Stimulated activated CD8-positive, alpha-beta memory T cell treated with anti-CD3 and anti-CD28 coated beads, Interleukin-12 subunit alpha, Interleukin-12 subunit beta, amount 100 ng/mL, for 4 hours (primary cell): ENCODE measurements around the gene TSKU.
A peak's percentile ranks its signal among the peaks of the same experiment; 100 is the strongest.
"Not testable (repeated sequence)": the region's sequence is repeated elsewhere in the genome, so short reads cannot be mapped to it uniquely, and the experiment has no call there.

Source experiments
- DNase-seq: peaks from one replicate; pipeline ENCODE4 v3.0.0-alpha.2; 2020; ENCODE audit warnings: low read depth

TSKU gene

DNA sequence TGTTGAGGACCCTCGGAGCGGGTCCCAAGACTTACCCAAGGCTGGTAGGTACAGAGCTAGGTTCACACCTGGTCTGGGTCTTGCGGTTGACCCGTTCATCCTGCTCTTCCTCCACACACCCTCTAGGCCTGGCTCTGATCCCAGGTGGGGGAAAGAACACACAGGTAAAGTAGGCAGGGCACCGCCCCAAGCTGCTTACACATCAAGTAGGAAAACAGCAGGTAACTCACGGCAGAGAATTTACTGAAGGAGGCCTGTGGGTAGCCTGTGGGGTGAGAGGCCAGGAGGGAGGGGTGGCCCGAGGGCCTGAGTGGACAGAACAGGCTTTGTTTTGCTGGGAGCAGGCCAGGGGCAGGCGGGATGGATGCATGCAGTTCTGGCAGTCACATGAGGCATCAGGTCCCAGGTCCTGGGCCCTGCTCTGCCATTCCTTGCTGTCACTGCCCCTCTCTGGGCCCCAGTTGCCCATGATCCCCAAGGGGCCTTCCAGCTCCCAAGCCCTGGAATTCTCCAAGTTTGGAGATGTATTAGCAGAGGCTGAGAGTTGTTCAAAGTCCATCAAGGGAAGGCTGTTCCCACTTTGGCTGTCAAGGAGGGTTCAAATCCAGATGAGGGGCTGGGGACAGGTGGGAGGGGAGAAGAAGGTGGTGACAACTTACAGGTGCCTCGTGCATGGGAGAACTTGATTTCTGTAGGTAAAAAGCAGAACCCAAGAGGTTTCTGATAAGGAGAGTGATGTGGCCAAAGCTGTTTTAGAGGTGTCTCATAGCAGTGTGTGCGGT is 5.7 kb downstream of the TSKU start:
- DNase-seq, result no peak

DNA sequence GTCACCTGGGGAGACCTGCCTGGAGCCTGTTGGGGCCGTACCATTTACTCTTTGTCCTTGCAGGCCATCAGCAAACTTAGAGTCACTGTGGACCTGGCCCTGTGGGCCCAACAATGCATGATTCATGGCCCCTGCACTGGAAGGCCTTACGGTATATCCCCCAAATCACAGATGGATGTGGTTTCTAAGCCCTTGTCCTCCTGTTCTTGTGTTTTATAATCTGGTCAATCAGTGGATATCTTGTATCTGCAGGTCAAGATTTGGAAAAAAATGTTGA is 6.2 kb downstream of the TSKU start:
- DNase-seq, result no peak

DNA sequence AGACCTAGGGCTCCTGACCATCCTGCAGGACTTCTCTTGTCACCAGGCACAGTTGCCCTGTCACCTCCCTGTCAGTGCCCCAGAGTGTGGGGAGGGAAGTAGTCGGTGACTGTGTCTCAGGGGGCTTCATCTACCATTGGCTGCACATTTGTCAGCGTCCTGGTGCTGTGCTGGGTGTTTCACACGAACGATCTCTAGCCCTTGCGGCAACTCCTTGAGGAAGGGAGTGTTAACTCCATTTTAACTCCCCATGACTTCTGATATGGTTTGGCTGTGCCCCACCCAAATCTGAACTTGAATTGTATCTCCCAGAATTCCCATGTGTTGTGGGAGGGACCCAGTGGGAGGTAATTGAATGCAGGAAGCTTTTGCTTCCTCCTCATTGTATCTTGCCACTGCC is 7.1 kb downstream of the TSKU start:
- DNase-seq, result no peak

DNA sequence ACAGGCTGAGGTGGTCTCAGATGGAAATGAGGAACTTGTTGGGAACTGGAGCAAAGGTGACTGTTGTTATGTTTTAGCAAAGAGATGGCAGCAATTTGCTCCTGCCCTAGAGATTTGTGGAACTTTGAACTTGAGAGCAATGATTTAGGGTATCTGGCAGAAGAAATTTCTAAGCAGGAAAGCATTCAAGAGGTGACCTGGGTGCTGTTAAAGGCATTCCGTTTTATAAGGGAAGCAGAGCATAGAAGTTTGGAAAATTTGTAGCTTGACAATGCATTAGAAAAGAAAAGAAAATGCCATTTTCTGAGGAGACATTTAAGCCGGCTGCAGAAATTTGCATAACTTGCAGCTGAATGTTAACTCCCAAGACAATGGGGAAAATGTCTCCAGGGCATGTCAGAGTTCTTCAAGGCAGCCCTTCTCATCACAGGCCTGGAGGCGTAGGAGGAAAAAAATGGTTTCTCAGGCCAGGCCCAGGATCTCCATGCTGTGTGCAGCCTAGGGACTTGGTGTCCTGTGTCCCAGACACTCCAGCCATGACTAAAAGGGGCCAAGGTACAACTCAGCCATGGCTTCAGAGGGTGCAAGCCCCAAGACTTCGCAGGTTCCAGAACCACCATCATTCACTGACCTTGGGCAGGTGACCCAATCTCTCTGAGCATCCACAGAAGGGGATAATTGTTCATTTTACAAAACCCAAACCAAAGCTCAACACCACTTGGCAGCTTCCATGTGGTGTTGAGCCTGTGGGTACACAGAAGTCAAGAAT is 8.0 kb downstream of the TSKU start:
- DNase-seq, result not testable (repeated sequence)

DNA sequence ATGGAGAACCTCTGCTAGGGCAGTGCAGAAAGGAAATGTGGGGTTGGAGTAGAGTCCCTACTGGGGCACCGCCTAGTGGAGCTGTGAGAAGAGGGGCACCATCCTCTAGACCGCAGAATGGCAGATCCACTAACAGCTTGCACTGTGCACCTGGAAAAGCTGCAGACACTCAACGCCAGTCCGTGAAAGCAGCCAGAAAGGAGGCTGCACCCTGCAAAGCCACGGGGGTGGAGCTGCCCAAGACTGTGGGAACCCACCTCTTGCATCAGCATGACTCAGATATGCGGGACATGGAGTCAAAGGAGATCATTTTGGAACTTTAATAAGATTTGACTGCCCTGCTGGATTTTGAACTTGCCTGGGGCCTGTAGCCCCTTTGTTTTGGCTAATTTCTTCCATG is 8.7 kb downstream of the TSKU start:
- DNase-seq, result no peak

DNA sequence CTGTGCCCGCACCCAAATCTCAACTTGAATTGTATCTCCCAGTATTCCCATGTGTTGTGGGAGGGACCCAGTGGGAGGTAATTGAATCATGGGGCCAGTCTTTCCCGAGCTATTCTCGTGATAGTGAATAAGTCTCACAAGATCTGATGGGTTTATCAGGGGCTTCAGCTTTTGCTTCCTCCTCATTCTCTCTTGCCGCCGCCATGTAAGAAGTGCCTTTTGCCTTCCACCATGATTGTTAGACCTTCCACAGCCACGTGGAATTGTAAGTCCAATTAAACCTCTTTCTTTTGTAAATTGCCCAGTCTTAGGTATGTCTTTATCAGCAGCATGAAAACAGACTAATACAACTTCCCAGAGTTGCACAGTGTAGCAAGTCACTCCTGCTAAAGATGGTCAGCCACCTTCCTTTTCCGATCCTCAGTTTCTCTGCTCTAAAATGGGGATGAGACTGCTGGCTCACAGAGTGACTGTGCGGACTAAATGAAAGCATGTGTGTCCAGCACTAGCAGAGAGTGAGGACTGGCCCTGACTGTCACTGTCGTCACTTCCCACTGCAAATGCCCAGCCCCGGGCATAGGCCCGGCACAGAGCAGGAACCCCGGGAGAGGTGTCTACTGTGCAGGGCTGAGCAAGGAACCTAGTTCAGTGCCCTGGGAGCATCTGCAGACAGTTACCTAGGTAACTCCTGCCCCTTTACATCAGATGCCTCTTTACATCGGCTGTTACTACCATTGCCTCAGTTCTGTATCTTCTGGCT is 9.5 kb downstream of the TSKU start:
- no peak for DNase-seq

DNA sequence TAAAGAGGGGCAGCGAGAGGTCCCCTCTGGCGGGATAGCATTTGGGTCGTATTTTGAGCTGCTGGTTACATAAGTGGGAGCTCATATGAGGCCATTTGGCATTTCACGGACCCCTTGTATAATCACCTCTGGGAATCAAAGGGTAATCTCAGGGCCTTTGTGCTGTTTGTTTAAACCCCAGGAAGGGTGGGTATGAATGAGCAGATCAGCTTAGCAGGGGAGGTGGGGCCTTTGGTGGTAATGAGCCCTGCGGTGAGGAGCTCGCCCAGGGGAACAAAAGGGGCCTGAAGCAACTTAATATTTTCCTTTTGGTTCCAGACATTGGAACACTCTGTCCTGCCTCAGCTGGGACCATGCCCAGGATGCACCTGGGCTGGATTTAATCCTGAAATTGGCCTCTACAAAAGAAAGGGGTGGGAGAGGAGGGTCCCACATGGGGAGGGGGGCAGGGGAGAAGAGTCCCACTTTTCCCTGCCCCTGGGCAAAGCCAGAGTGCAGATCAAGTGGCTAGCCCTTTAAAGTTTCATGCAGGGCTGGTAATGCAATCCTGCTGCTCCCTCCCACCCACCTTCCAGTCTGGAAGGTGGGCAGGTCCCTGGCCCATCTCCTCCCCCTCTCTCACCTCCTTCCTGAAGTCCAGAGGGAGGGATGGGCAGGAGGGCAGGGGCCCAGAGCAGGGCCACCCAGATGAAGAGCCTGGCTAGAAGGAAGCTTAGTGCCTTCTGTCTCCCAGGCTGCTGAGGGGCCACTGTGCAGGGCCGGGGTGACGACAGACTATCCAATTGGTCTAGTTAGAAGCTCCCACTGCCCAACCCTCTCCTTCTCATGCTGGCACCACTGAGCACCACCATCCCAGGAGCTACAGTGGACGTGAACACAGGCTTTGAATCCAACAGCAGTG is 10.5 kb downstream of the TSKU start:
- DNase-seq, result no peak

DNA sequence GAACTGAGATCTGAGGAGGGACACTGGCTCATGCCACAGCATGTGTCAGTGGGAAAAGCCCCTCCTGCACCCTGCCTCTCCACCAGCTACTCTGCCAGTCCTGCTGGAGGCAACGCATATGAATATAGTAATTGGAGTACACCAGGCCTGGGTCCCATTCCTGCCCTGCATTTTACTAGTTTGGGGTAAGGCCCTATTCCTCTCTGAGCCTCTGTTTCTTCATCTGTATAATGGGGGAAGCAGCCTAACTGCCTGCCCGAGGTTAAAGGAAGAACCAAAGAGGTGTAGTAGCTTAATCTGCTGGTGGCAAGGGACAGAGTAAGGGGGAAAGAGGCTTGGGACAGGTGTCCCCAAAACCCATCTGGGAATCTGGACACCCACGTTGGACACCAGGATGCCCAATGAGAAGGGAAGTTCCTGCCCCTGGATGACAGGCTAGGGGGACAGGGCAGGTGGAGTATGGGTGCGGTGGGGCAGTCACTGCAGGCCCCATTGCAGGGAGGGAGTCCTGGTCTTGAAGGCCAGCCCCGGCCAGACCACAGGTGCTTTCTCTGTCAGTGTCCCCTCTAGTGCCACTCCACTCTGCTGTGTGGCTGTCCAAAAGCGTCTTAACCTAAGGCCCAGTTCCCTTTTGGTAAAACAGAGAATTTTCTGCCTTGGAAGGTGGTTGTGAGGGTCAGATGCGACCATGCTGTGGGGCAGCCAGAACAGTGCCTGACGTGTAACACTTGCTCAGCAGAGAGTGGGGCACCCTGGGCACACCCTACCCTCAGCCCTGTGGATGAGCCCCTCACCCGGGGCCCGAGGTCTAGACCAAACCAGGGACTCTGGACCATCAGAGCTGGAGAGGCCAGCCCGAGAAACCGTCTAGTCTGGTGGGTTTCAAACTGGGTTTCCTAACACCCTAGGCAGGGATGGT is 11.5 kb downstream of the TSKU start:
- no peak for DNase-seq

DNA sequence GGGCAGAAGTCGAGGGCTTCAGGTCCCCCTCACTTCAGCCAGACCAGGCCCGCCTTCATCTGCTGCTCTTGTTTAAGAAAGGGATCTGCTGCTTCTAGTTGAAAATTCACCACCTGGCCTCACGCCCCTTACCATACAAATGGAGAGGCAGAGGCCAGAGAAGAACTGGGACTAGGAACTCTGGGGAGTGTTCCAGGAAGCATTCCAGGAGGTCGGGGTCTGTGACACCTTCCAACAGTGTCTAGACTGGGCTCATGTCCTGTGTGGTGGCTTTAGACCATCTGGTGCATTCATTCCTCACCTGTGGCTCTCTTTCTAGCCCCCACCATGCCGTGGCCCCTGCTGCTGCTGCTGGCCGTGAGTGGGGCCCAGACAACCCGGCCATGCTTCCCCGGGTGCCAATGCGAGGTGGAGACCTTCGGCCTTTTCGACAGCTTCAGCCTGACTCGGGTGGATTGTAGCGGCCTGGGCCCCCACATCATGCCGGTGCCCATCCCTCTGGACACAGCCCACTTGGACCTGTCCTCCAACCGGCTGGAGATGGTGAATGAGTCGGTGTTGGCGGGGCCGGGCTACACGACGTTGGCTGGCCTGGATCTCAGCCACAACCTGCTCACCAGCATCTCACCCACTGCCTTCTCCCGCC is 12.3 kb downstream of the TSKU start:
- DNase-seq, result no peak

DNA sequence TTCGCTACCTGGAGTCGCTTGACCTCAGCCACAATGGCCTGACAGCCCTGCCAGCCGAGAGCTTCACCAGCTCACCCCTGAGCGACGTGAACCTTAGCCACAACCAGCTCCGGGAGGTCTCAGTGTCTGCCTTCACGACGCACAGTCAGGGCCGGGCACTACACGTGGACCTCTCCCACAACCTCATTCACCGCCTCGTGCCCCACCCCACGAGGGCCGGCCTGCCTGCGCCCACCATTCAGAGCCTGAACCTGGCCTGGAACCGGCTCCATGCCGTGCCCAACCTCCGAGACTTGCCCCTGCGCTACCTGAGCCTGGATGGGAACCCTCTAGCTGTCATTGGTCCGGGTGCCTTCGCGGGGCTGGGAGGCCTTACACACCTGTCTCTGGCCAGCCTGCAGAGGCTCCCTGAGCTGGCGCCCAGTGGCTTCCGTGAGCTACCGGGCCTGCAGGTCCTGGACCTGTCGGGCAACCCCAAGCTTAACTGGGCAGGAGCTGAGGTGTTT is 12.8 kb downstream of the TSKU start:
- DNase-seq, result no peak

DNA sequence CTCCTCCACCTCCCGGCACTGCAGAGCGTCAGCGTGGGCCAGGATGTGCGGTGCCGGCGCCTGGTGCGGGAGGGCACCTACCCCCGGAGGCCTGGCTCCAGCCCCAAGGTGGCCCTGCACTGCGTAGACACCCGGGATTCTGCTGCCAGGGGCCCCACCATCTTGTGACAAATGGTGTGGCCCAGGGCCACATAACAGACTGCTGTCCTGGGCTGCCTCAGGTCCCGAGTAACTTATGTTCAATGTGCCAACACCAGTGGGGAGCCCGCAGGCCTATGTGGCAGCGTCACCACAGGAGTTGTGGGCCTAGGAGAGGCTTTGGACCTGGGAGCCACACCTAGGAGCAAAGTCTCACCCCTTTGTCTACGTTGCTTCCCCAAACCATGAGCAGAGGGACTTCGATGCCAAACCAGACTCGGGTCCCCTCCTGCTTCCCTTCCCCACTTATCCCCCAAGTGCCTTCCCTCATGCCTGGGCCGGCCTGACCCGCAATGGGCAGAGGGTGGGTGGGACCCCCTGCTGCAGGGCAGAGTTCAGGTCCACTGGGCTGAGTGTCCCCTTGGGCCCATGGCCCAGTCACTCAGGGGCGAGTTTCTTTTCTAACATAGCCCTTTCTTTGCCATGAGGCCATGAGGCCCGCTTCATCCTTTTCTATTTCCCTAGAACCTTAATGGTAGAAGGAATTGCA is 13.5 kb downstream of the TSKU start:
- no peak for DNase-seq

DNA sequence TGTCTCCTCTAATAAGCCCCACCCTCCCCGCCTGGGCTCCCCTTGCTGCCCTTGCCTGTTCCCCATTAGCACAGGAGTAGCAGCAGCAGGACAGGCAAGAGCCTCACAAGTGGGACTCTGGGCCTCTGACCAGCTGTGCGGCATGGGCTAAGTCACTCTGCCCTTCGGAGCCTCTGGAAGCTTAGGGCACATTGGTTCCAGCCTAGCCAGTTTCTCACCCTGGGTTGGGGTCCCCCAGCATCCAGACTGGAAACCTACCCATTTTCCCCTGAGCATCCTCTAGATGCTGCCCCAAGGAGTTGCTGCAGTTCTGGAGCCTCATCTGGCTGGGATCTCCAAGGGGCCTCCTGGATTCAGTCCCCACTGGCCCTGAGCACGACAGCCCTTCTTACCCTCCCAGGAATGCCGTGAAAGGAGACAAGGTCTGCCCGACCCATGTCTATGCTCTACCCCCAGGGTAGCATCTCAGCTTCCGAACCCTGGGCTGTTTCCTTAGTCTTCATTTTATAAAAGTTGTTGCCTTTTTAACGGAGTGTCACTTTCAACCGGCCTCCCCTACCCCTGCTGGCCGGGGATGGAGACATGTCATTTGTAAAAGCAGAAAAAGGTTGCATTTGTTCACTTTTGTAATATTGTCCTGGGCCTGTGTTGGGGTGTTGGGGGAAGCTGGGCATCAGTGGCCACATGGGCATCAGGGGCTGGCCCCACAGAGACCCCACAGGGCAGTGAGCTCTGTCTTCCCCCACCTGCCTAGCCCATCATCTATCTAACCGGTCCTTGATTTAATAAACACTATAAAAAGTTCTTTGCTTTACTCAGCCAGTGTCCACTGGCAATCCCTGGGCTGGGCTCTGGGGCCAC is 14.4 kb downstream of the TSKU start:
- no peak for DNase-seq

DNA sequence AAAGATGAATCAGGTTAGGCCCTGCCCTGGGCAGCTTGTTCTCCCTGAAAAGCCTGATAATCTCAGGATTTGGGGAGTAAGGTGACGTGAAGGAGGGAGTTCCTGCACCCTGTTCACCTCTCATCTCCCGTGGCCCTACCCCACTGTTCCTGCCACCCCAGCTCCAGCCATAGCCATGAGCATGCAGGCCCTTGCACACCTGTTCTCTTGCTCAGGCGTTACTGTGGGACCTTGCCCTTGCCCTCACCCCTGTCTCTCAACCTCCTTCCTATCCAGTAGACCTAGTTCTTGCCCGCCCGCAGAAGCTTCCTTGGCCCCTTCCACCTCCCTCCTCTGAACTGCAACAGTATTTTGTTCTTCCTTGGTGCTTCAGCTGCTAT is 15.0 kb downstream of the TSKU start:
- no peak for DNase-seq

DNA sequence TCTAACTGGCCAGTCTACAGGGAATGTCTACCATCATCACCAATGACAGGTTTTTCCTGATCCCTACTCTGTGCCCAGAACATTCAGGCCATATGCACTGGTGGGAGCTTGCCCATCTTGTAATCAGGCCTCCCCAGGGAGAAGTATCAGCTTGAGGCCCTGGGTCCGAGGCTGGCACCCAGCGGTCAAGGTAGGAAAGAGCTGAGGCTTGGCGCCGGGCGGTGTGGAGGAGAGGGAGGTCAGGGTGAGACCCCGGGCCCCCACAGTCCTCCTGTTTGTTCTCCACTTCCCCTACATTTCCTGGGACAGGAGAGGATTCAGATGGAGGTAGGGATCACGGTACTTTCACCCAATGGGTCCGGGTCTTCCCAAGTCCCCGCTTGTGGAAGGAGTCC is 15.5 kb downstream of the TSKU start:
- DNase-seq, result no peak

DNA sequence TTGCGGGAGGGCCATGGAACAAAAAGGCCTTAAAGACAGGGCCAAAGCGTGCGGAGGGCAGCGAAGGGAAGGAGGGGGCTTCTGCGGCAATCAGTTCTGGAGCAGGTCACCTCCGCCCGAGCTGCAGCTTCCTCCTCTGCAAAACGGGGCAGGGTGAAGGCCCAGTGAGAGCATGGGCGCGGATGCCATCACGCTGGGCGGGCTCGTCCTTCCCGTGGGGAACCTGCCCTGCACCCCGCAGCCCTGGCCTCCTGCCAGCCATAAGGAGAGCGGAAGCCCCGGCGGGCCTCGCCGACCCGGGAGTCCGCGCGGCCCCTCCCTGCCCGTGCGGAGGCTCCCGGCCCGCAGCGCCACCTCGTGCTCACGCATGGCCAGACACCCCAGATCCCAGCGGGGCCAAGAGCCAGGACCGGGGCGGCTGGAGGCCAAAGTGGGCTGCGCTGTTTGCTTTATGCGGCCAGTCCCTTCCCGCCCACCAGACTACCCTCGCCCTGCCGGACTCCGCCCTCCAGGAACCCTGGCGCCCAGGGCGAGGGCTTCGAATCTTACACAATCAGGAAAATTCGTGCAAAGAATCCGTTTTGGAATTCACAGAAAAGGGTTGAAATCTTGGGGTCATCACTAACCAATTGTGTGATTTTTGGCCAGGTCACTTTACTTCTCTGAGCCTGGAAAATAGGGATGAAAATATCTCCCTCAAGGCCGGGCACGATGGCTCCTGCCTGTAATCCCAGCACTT is 16.1 kb downstream of the TSKU start:
- DNase-seq, result peak; percentile 54

DNA sequence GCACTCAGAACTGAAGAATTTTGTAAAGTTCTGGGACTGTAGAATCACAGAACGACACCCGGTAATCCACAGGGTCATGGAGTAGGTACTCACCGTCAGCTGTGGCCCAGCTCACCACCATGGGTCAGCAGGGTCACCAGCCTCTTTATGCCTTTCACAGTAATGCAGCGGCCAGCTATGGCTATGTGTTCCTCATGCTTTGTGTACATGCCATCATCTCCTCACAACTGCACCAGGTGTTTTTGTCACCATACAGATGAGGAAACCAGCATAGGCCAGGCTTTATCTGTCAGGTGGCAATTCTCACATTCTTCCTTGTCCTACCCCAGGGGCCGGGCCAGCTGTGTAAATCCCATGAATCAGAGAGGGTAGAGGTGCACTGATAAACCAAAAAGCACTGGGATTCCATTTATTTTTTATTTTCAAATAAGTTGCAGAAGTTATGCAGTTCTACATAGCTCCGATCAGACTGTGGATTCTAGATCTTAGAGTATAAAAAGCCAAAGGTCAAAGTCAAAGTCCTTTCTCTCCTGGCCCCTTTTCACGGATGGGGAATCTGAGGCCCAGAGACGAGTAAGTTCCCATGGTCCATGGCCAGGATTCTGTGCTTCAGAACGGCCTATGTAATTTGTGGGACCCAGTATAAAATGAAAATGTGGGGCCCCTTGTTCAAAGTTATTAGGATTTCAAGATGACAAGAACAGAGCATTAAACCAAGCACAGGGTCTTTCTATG is 17.5 kb downstream of the TSKU start:
- no peak for DNase-seq

DNA sequence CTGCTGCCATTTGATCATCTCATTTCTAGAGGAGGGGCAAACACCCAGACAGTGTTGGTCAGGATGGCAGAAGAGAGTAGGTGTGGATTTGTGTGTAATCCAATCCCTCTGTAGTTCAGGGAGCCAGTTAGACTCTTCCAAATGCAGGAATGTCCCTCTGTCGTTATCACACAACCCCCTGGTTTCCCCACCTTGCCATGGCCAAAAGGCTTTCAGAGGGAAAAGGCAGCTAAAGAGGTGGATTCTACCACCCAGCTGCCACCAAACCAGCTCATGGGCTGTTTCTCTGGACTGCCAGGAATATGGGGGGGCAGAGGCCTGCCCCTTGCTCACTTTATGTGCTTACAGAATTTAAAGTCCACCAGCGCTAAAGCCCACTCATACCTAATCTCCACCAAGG is 18.1 kb downstream of the TSKU start:
- DNase-seq, result no peak
